Heart left ventricle (tissue), 16 donors: Measurements from ENCODE around the gene CERCAM. TPM values are rescaled to one million over a fixed set of nuclear protein-coding genes. Genes with fewer than 3 reads are reported as not detected.

ENCODE experiments used
- ATAC-seq, 4 donors: fragments of 200-7000 bp; cut with Tn5 transposase; one replicate each; pipeline ENCODE4 v1.9.1; 2020 to 2022; ENCODE audit warnings: moderate library complexity in 4 of 4, mild to moderate bottlenecking in 3 of 4, moderate number of reproducible peaks in 1 of 4
- DNase-seq, 5 donors: peaks; one replicate each; pipeline ENCODE4 v3.0.0-alpha.2; 2020
- H3K27ac ChIP-seq, 12 donors: fragments of 200-600 bp; sonication (generic) in 4 of 12; one replicate each; pipeline versions ENCODE4 v1.5.0 to v1.8.0; 2016 to 2022; ENCODE audit warnings: mild to moderate bottlenecking in 2 of 12
- H3K27me3 ChIP-seq, 9 donors: fragments of 200-600 bp; sonication (generic) in 2 of 9; one replicate each; pipeline versions ENCODE4 v1.5.1 to v1.8.0; 2016 to 2022; ENCODE audit warnings: mild to moderate bottlenecking in 3 of 9
- H3K36me3 ChIP-seq, 9 donors: fragments of 200-600 bp; sonication (generic) in 2 of 9; one replicate each; pipeline versions ENCODE4 v1.5.0 to v1.8.0; 2018 to 2022; ENCODE audit warnings: mild to moderate bottlenecking in 2 of 9
- H3K4me1 ChIP-seq, 12 donors: fragments of 200-600 bp; sonication (generic) in 4 of 12; one replicate each; pipeline versions ENCODE4 v1.5.0 to v1.8.0; 2016 to 2022; ENCODE audit warnings: mild to moderate bottlenecking in 3 of 12
- H3K4me3 ChIP-seq, 12 donors: fragments of 200-600 bp; sonication (generic) in 4 of 12; one replicate each; pipeline versions ENCODE4 v1.5.0 to v1.8.0; 2017 to 2022; ENCODE audit warnings: mild to moderate bottlenecking in 9 of 12, moderate library complexity in 4 of 12
- H3K9me3 ChIP-seq, 12 donors: fragments of 200-600 bp; sonication (generic) in 4 of 12; one replicate each; pipeline versions ENCODE4 v1.5.0 to v1.8.0; 2016 to 2022; ENCODE audit warnings: mild to moderate bottlenecking in 1 of 12
- POLR2A ChIP-seq, 2 donors: fragments of 450-650 bp; IDR thresholded peaks; one replicate each; pipeline ENCODE4 v1.6.1; 2017; ENCODE audit warnings: antibody characterized with exemption in 2 of 2, mild to moderate bottlenecking in 2 of 2, moderate library complexity in 2 of 2
- WGBS, 4 donors: extraction: QIAGEN DNeasy Blood & Tissue Kit in 2 of 4; methylation state at CpG; one replicate each; pipeline versions ENCODE4 v1.1.5 to v1.1.7; 2013 to 2018; 5-methylcytosine and 5-hydroxymethylcytosine counted together
- intact Hi-C, 10 donors: fragments of 100-400 bp; cut with DNase I; formaldehyde crosslinking; loops; one replicate each; pipeline versions ENCODE4 v1.11.1 to v1.14.2; 2022
- polyA plus RNA-seq, 2 donors: library from polyadenylated mRNA; stranded (reverse); fragments of 200-250 nt; gene quantifications; one replicate each; pipeline ENCODE4 v1.2.3, GENCODE V29; 2013
- total RNA-seq, 9 donors: library from RNA; depleted of rRNA in 2 of 9; stranded (reverse); fragments of >200 nt in 2 of 9; fragmentation: NEBNext Ultra II Directional in 3 of 9; extraction: Animal tissue kit (Norgen Biotek cat#: 25700) in 3 of 9; gene quantifications; one replicate each; pipeline versions ENCODE4 v1.1.0 to v1.2.4, GENCODE V29; 2016 to 2023
- TF ChIP-seq, protein P1 (sequence below), 12 donors: fragments of 200-600 bp; sonication (generic) in 4 of 12; IDR thresholded peaks; one replicate each; pipeline versions ENCODE4 v1.5.0 to v1.8.0; 2018 to 2022; ENCODE audit warnings: antibody characterized with exemption in 12 of 12, mild to moderate bottlenecking in 5 of 12
- donor health status: ischemic (EF 13 %, LVEDD 7.1; RV severe dilation, severe dysfunction).
- donor health status: healthy with polysubstance abuse.
- donor health status: DM: no; HTN: yes; CAD: no.
- donor health status: DM: no; HTN: no; CAD: no.
- donor health status: ischemic (EF 25% LVEDD 6.9; RV normal size, moderate dysfunction).
- donor health status: ischemic (EF 25% LVEDD 5.7; RV mildly dilated, moderate dysfunction).
- donor health status: healthy.
- donor health status: DM: yes; HTN: yes; CAD: no.
- donor health status: ischemic (EF 35%, LVEDD 5.7; RV mildly dilated, moderate dysfunction).
- donor health status: nonischemic (EF 11% LVEDD 7.7; RV severe dilation, severe dysfunction).
- donor health status: DM: yes; HTN: yes; CAD: no.
- donor health status: PGD.
- donor health status: ischemic (EF 29% LVEDD 5.4; RV normal size, mild dysfunction).
- donor health status: nonischemic (EF 23%, LVEDD 6.1; RV moderate dilation, normal function).

The CERCAM gene
- total and polyA plus RNA-seq, 11 donors = 5.3 to 30.0 (median 11.4) TPM

DNA sequence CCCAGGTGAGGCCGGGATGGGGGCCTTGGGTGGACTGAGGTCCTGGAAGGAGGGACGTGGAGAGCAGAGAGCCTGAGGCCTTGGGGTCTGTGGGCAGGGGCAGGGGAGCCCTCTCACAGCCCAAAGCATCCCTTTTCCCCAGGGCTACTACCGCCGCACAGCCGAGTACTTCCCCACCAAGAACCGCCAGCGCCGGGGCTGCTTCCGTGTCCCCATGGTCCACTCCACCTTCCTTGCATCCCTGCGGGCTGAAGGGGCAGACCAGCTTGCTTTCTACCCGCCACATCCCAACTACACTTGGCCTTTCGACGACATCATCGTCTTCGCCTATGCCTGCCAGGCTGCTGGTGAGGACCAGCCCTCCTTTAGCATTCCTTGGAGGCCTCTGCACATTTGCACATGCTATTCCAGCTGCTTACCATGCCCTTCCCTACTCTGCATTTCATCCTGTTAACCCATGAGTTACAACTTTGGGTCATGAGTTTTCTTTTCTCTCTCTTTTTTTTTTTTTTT, 3.7 kb downstream of the CERCAM start:
- intact Hi-C loops = no loop called here
- ATAC-seq (no peak), DNase-seq (no peak)
- Histone ChIP-seq H3K9me3 (no peaks in the 10 kb centered on the region), H3K4me3 (no peak overlapping the region), H3K27ac (no peak overlapping the region), H3K4me1 (peaks cover 0 to 21% (median 10%) of the 10 kb centered on the region in 12 donors), H3K36me3 (peaks cover 0 to 19% (median 0%) of the 10 kb centered on the region in 9 donors), H3K27me3 (peaks cover 0 to 7% (median 0%) of the 10 kb centered on the region in 9 donors)
- WGBS, 4 donors = 95 to 97% (median 96%) methylated on average over 14 to 15 of the region's 15 CpGs
- no peak for TF ChIP-seq POLR2A (IDR thresholded peaks at IDR 0.05)
- TF ChIP-seq, protein P1, sequence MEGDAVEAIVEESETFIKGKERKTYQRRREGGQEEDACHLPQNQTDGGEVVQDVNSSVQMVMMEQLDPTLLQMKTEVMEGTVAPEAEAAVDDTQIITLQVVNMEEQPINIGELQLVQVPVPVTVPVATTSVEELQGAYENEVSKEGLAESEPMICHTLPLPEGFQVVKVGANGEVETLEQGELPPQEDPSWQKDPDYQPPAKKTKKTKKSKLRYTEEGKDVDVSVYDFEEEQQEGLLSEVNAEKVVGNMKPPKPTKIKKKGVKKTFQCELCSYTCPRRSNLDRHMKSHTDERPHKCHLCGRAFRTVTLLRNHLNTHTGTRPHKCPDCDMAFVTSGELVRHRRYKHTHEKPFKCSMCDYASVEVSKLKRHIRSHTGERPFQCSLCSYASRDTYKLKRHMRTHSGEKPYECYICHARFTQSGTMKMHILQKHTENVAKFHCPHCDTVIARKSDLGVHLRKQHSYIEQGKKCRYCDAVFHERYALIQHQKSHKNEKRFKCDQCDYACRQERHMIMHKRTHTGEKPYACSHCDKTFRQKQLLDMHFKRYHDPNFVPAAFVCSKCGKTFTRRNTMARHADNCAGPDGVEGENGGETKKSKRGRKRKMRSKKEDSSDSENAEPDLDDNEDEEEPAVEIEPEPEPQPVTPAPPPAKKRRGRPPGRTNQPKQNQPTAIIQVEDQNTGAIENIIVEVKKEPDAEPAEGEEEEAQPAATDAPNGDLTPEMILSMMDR (IDR thresholded peaks at IDR 0.05) = no peak

DNA sequence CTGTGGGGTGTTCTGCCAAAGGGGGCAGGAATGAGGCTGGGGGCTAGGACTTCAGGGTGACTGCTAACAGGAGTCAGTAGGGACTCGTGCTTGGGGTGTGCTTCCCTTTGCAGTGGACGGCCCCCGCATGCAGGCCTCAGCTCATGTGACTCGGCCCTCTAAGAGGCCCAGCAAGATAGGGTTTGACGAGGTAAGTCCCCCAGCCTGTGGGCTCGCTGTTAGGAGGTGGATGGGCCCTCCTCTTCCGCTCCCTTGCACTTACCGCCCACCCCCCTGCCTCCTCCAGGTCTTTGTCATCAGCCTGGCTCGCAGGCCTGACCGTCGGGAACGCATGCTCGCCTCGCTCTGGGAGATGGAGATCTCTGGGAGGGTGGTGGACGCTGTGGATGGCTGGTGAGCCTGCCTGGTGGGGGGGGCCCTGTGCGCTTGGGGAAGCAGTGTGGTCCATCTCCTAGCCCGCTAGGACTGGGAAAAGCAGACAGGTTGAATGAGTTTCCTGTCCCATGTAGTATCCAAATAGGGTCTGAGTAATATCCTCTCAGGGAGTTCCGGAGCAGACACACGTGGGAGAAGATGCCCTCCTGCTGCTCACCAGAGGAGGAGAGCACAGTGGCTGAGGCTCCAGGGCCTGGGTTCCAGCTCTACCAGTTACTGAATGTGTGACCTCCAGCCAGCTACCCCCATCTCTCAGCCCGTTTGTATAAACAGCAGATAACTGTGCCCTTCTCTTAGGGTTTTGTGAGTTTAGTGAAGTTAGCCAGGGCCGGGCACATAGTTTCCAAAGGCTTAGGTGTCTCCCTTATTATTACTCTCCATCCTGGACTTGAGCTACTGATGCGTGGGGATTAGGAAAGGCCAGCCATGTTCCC, 8.2 kb downstream of the CERCAM start:
- H3K4me1 ChIP-seq = no peaks in the 10 kb centered on the region
- H3K27ac ChIP-seq = no peak overlapping the region
- no peaks in the 10 kb centered on the region for H3K27me3 ChIP-seq
- H3K36me3 ChIP-seq = peaks cover 0 to 13% (median 0%) of the 10 kb centered on the region in 9 donors
- H3K9me3 ChIP-seq = no peaks in the 10 kb centered on the region
- ATAC-seq (peak in 1 of 4 donors; percentile 33), DNase-seq (no peak)
- 67 to 76% (median 73%) methylated on average over 16 to 22 of the region's 22 CpGs for WGBS, 4 donors
- intact Hi-C loops = no loop called here
- no peak overlapping the region for H3K4me3 ChIP-seq
- TF ChIP-seq POLR2A (IDR thresholded peaks at IDR 0.05) = no peak
- TF ChIP-seq, protein P1 (IDR thresholded peaks at IDR 0.05) = no peak

DNA sequence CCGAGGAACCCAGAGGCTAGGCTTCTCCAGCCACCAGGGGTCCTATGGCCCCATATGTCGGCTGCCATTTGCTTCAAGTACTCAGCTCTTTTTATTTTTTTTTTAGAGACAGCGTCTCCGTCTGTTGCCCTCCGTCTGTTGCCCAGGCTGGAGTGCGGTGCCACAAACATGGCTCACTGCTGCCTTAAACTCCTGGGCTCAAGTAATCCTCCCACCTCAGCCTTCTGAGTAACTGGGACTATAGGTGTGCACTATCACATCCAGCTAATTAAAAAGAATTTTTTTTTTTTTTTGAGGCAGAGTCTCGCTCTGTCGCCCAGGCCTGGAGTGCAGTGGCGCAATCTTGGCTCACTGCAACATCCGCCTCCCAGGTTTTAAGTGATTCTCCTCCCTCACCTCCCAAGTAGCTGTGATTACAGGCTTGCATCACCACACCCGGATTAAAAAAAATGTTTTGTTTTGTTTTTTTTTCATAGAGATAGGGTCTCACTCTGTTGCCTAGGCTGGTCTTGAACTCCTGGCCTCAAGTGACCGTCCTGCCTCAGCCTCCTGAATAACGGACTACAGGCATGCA, 8.9 kb downstream of the CERCAM start:
- intact Hi-C loops = no loop called here
- DNase-seq = no peak
- Histone ChIP-seq H3K36me3 (peaks cover 0 to 13% (median 0%) of the 10 kb centered on the region in 9 donors), H3K4me3 (no peak overlapping the region), H3K4me1 (no peaks in the 10 kb centered on the region), H3K9me3 (no peaks in the 10 kb centered on the region), H3K27me3 (no peaks in the 10 kb centered on the region), H3K27ac (no peak overlapping the region)
- TF ChIP-seq, protein P1 (IDR thresholded peaks at IDR 0.05) = no peak
- no peak for TF ChIP-seq POLR2A (IDR thresholded peaks at IDR 0.05)
- 87 to 93% (median 92%) methylated on average over 13 of the region's 13 CpGs for WGBS, 4 donors
- no peak for ATAC-seq

DNA sequence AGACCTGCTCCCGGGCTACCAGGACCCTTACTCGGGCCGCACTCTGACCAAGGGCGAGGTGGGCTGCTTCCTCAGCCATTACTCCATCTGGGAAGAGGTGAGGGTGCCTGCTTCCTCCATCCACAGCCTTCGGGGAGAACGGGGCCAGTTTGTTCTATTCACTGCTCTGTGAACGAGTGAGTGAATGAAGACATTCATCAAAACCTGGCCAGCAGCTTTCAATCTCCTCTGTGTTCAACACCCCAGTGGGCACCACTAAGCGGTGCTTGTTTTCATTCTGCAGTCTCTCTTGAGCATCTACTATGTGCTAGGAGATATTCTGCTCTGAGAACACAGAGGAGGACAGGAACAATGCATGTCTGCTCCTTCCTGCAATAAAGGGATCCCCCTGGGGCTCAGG, 10.6 kb downstream of the CERCAM start:
- DNase-seq (no peak), ATAC-seq (no peak)
- Histone ChIP-seq H3K4me1 (no peaks in the 10 kb centered on the region), H3K27me3 (no peaks in the 10 kb centered on the region), H3K9me3 (no peaks in the 10 kb centered on the region), H3K36me3 (peaks cover 0 to 8% (median 0%) of the 10 kb centered on the region in 9 donors), H3K27ac (no peak overlapping the region), H3K4me3 (no peak overlapping the region)
- WGBS, 4 donors = 90 to 94% (median 93%) methylated on average over 4 to 8 of the region's 8 CpGs
- TF ChIP-seq, protein P1 (IDR thresholded peaks at IDR 0.05) = no peak
- no peak for TF ChIP-seq POLR2A (IDR thresholded peaks at IDR 0.05)
- intact Hi-C loops = no loop called here
